H1 (cell line): Measurements from ENCODE around the gene TIGD1. TPM values are rescaled to one million over a fixed set of nuclear protein-coding genes. Genes with fewer than 3 reads are reported as not detected.

Experiments used
- CTCF ChIA-PET: fragments of 300-600 bp; sonication (Branson Sonifier 250); formaldehyde crosslinking; loops from one replicate; lab custom pipeline; 2021; ENCODE audit not compliant: partially characterized antibody; lab: Charles Lee
- POLR2A ChIA-PET: fragments of 300-600 bp; sonication (Branson Sonifier 250); formaldehyde crosslinking; loops from one replicate; lab custom pipeline; 2021; ENCODE audit warnings: inconsistent platforms; ENCODE audit not compliant: partially characterized antibody; lab: Charles Lee
- DNase-seq, 2 experiments: peaks; one replicate each; pipeline versions ENCODE4 v3.0.0 to v3.0.0-alpha.2; 2010 to 2022; ENCODE audit warnings: low spot score in 2 of 2, low read depth in 1 of 2, mixed read lengths in 1 of 2
- FAIRE-seq: peaks from 2 replicates; lab custom pipeline; 2011; peaks lifted over from hg19 to GRCh38; lab: Jason Lieb, UNC
- H2AFZ ChIP-seq: 2 replicates; pipeline ENCODE4 v1.8.1; 2012; ENCODE audit warnings: low read length, inconsistent platforms
- H2AK5ac ChIP-seq: 2 replicates; pipeline ENCODE4 v1.6.1; 2013; ENCODE audit warnings: low read depth, low read length
- H2BK120ac ChIP-seq: replicated peaks from 2 replicates; pipeline ENCODE3; 2013; ENCODE audit warnings: low read depth, low read length, inconsistent platforms
- H2BK12ac ChIP-seq: 2 replicates; pipeline ENCODE4 v1.6.1; 2013; ENCODE audit warnings: low read depth, low read length
- H2BK15ac ChIP-seq: 2 replicates; pipeline ENCODE4 v1.6.1; 2013; ENCODE audit warnings: low read length
- H2BK20ac ChIP-seq: 2 replicates; pipeline ENCODE4 v1.6.1; 2013; ENCODE audit warnings: low read length
- H2BK5ac ChIP-seq: 2 replicates; pipeline ENCODE4 v1.6.1; 2013; ENCODE audit warnings: low read depth, low read length
- H3K14ac ChIP-seq: 2 replicates; pipeline ENCODE4 v1.6.1; 2013; ENCODE audit warnings: inconsistent platforms; ENCODE audit not compliant: insufficient read length
- H3K18ac ChIP-seq: 2 replicates; pipeline ENCODE4 v1.6.1; 2013; ENCODE audit warnings: low read length; ENCODE audit errors: extremely low read depth
- H3K23ac ChIP-seq: 2 replicates; pipeline ENCODE4 v1.6.1; 2013; ENCODE audit warnings: inconsistent platforms; ENCODE audit not compliant: insufficient read length
- H3K23me2 ChIP-seq: 2 replicates; pipeline ENCODE4 v1.6.1; 2013; ENCODE audit warnings: low read depth, low read length
- H3K27ac ChIP-seq: 2 replicates; pipeline ENCODE4 v1.6.1; 2011; ENCODE audit warnings: low read depth, low read length, inconsistent platforms
- H3K27me3 ChIP-seq, 4 experiments: replicated peaks in 1 of 4; 1 replicate in 1 of 4; 2 replicates in 3 of 4; pipeline versions ENCODE4 v1.6.1 to v1.8.1; 2011 to 2013; ENCODE audit warnings: low read length in 3 of 4, mild to moderate bottlenecking in 3 of 4, inconsistent platforms in 2 of 4, mixed read lengths in 2 of 4, moderate library complexity in 1 of 4; ENCODE audit not compliant: control insufficient read depth in 3 of 4, insufficient read depth in 3 of 4; ENCODE audit errors: extremely low read depth in 1 of 4
- H3K36me3 ChIP-seq, 4 experiments: 2 replicates each; pipeline versions ENCODE4 v1.6.1 to v1.8.1; 2011 to 2013; ENCODE audit warnings: mild to moderate bottlenecking in 4 of 4, low read length in 3 of 4, moderate library complexity in 2 of 4, control low read depth in 1 of 4, inconsistent platforms in 1 of 4; ENCODE audit not compliant: insufficient read depth in 4 of 4, control insufficient read depth in 2 of 4
- H3K4ac ChIP-seq: replicated peaks from 2 replicates; pipeline ENCODE3; 2013; ENCODE audit warnings: low read length, low read depth, mixed read lengths, inconsistent platforms; ENCODE audit not compliant: insufficient read length
- H3K4me1 ChIP-seq, 4 experiments: replicated peaks in 1 of 4; 1 replicate in 1 of 4; 2 replicates in 3 of 4; pipeline versions ENCODE4 v1.6.1 to v1.8.1; 2011 to 2013; ENCODE audit warnings: low read length in 3 of 4, inconsistent platforms in 2 of 4, mixed read lengths in 1 of 4; ENCODE audit not compliant: insufficient read depth in 4 of 4, control insufficient read depth in 3 of 4
- H3K4me2 ChIP-seq, 2 experiments: 2 replicates each; pipeline versions ENCODE4 v1.6.1 to v1.8.1; 2011 to 2013; ENCODE audit warnings: low read depth in 2 of 2, low read length in 2 of 2, control low read depth in 1 of 2, inconsistent platforms in 1 of 2, mild to moderate bottlenecking in 1 of 2; ENCODE audit not compliant: insufficient read depth in 1 of 2
- H3K4me3 ChIP-seq, 4 experiments: fragments of 200-600, 300-600 bp in 1 of 4; sonication (generic), shearing (Covaris generic), sonication (Bioruptor Twin) in 1 of 4; 2 replicates each; pipeline versions ENCODE4 v1.5.1 to v1.8.1; 2011 to 2016; ENCODE audit warnings: low read length in 4 of 4, low read depth in 3 of 4, control low read depth in 2 of 4, inconsistent platforms in 2 of 4, mild to moderate bottlenecking in 2 of 4, mixed read lengths in 1 of 4, moderate library complexity in 1 of 4; ENCODE audit not compliant: insufficient read depth in 2 of 4; ENCODE audit errors: extremely low read depth in 1 of 4
- H3K56ac ChIP-seq: replicated peaks from 2 replicates; pipeline ENCODE3; 2013; ENCODE audit warnings: low read depth, mild to moderate bottlenecking, mixed read lengths, low read length, inconsistent platforms; ENCODE audit not compliant: insufficient read length
- H3K79me1 ChIP-seq: 2 replicates; pipeline ENCODE4 v1.6.1; 2013; ENCODE audit warnings: low read depth, low read length, control low read depth
- H3K79me2 ChIP-seq, 2 experiments: 2 replicates each; pipeline versions ENCODE4 v1.6.1 to v1.8.1; 2012 to 2013; ENCODE audit warnings: low read length in 2 of 2, mild to moderate bottlenecking in 2 of 2, inconsistent platforms in 1 of 2; ENCODE audit not compliant: insufficient read depth in 2 of 2, control insufficient read depth in 1 of 2
- H3K9ac ChIP-seq, 4 experiments: replicated peaks in 1 of 4; 1 replicate in 1 of 4; 2 replicates in 3 of 4; pipeline versions ENCODE4 v1.6.1 to v1.8.1; 2011 to 2013; ENCODE audit warnings: low read depth in 3 of 4, low read length in 3 of 4, control low read depth in 2 of 4, mild to moderate bottlenecking in 2 of 4, moderate library complexity in 2 of 4, inconsistent platforms in 1 of 4; ENCODE audit errors: extremely low read depth in 1 of 4
- H3K9me3 ChIP-seq, 2 experiments: 2 replicates each; pipeline versions ENCODE4 v1.6.1 to v1.8.1; 2012 to 2013; ENCODE audit warnings: mild to moderate bottlenecking in 2 of 2, moderate library complexity in 2 of 2, control low read depth in 1 of 2, inconsistent platforms in 1 of 2, low read depth in 1 of 2, low read length in 1 of 2, mixed read lengths in 1 of 2; ENCODE audit not compliant: insufficient read depth in 2 of 2
- H4K20me1 ChIP-seq, 2 experiments: replicated peaks in 1 of 2; 2 replicates each; pipeline versions ENCODE3 to v1.8.1; 2011 to 2013; ENCODE audit warnings: inconsistent platforms in 2 of 2, low read length in 2 of 2, mild to moderate bottlenecking in 1 of 2; ENCODE audit not compliant: insufficient read depth in 2 of 2, control insufficient read depth in 1 of 2
- H4K5ac ChIP-seq: 2 replicates; pipeline ENCODE4 v1.6.1; 2013; ENCODE audit warnings: low read length, low read depth, mixed read lengths, inconsistent platforms; ENCODE audit not compliant: insufficient read length
- H4K8ac ChIP-seq: 2 replicates; pipeline ENCODE4 v1.8.0; 2013; ENCODE audit warnings: mild to moderate bottlenecking, moderate library complexity, low read length, inconsistent platforms; ENCODE audit not compliant: insufficient read depth; ENCODE audit errors: extremely low read depth
- H4K91ac ChIP-seq: replicated peaks from 2 replicates; pipeline ENCODE3; 2013; ENCODE audit warnings: low read length, mixed read lengths, inconsistent platforms; ENCODE audit not compliant: insufficient read length
- BACH1 ChIP-seq: IDR thresholded peaks from 2 replicates; pipeline ENCODE4 v1.6.1; 2012; ENCODE audit warnings: low read length, improper control_type of control experiment
- BCL11A ChIP-seq, 2 experiments: IDR thresholded peaks; one replicate each; pipeline ENCODE4 v1.6.1; 2011; ENCODE audit warnings: low read depth in 2 of 2, low read length in 2 of 2, mild to moderate bottlenecking in 2 of 2
- CBX5 ChIP-seq: fragments of 300-800, 300-1000 bp; sonication (generic); IDR thresholded peaks from 2 replicates; pipeline ENCODE4 v1.7.1; 2016; ENCODE audit warnings: antibody characterized with exemption, low read length, low read depth
- EGR1 ChIP-seq: IDR thresholded peaks from 2 replicates; pipeline ENCODE4 v1.6.1; 2011; ENCODE audit warnings: low read depth, low read length, borderline replicate concordance
- KDM5A ChIP-seq: fragments of 200-600 bp; IDR thresholded peaks from 2 replicates; pipeline ENCODE4 v1.7.1; 2012; ENCODE audit warnings: mild to moderate bottlenecking, low read length, inconsistent platforms, mixed read lengths
- MAFK ChIP-seq: IDR thresholded peaks from 2 replicates; pipeline ENCODE4 v1.6.1; 2012; ENCODE audit warnings: low read depth, mild to moderate bottlenecking, improper control_type of control experiment, low read length
- NANOG ChIP-seq: IDR thresholded peaks from 2 replicates; pipeline ENCODE4 v1.6.1; 2011; ENCODE audit warnings: low read length, low read depth, mild to moderate bottlenecking, inconsistent platforms; ENCODE audit not compliant: insufficient read depth, poor library complexity, severe bottlenecking
- PHF8 ChIP-seq: fragments of 200-600 bp; sonication (generic); conservative IDR thresholded peaks from 2 replicates; pipeline ENCODE4 v1.7.1; 2012; ENCODE audit warnings: low read depth, mild to moderate bottlenecking, inconsistent platforms, low read length, moderate library complexity
- POLR2AphosphoS5 ChIP-seq: IDR thresholded peaks from 2 replicates; pipeline ENCODE4 v1.6.1; 2011; ENCODE audit warnings: low read depth, low read length
- RAD21 ChIP-seq, 2 experiments: IDR thresholded peaks in 1 of 2; conservative IDR thresholded peaks in 1 of 2; 2 replicates each; pipeline ENCODE4 v1.6.1; 2011; ENCODE audit warnings: low read depth in 2 of 2, low read length in 2 of 2, improper control_type of control experiment in 1 of 2, inconsistent platforms in 1 of 2, mild to moderate bottlenecking in 1 of 2, moderate library complexity in 1 of 2
- SIX5 ChIP-seq: IDR thresholded peaks from 2 replicates; pipeline ENCODE4 v1.6.1; 2011; ENCODE audit warnings: mild to moderate bottlenecking, low read depth, low read length
- SP1 ChIP-seq: IDR thresholded peaks from 2 replicates; pipeline ENCODE4 v1.6.1; 2011; ENCODE audit warnings: low read depth, low read length
- TCF12 ChIP-seq: IDR thresholded peaks from 2 replicates; pipeline ENCODE4 v1.6.1; 2011; ENCODE audit warnings: low read depth, mild to moderate bottlenecking, low read length
- whole genome bisulfite sequencing, 2 experiments: shearing (Covaris generic) in 1 of 2; methylation state at CpG; one replicate each; pipeline versions ENCODE4 v1.1.6 to v1.1.7; 2013 to 2015; ENCODE audit warnings: low lambda C conversion rate in 2 of 2, mixed read lengths in 2 of 2, inconsistent platforms in 1 of 2, low coverage in 1 of 2, missing lambda C conversion rate in 1 of 2; ENCODE audit not compliant: insufficient replicate concordance in 2 of 2, insufficient coverage in 1 of 2, insufficient read length in 1 of 2; ENCODE audit errors: extremely low coverage in 1 of 2, missing lambda C conversion rate in 1 of 2; 5-methylcytosine and 5-hydroxymethylcytosine counted together
- polyA plus RNA-seq, 7 experiments: library from polyadenylated mRNA; depleted of rRNA in 3 of 7; stranded (reverse) in 5 of 7; unstranded in 2 of 7; fragments of >200 nt in 5 of 7; fragments of 200-250 nt in 2 of 7; gene quantifications; 1 replicate in 5 of 7; 2 replicates in 1 of 7; 4 replicates in 1 of 7; pipeline versions ENCODE4 v1.2.1 to v1.2.3, GENCODE V29; 2011 to 2013; ENCODE audit warnings: missing spikeins in 2 of 7, mixed read lengths in 2 of 7
- total RNA-seq: library from RNA; stranded (reverse); fragmentation: NEBNext Ultra II Directional; extraction: Animal tissue kit (Norgen Biotek cat#: 25700); gene quantifications from 2 replicates; pipeline ENCODE4 v1.2.1, GENCODE V29; 2021

TIGD1 gene
- total and polyA plus RNA-seq, 2 of the 8 experiments (the other 6 are each of a cell fraction or from before 2014, with no cell fraction given), result 4.7 to 8.3 TPM

GRCh38 chr2:232541961-232542714, 8.2 kb downstream of the TIGD1 start:
- CTCF ChIA-PET, result interaction anchor here (0.6 to 1.6 kb wide), 4 partner anchors 19 to 85 kb away, joined by 3 to 4 read pairs (median 4); no protein-coding TSS in a partner anchor
- FAIRE-seq, result no peak
- no peak overlapping the region for H3K56ac ChIP-seq
- no peak for TF ChIP-seq SP1
- no peak for TF ChIP-seq MAFK
- TF ChIP-seq POLR2AphosphoS5, result no peak
- no peak for TF ChIP-seq RAD21 (IDR thresholded peaks at IDR 0.05 in 1 of 2, conservative IDR thresholded peaks at IDR 0.05 in 1 of 2; ENCODE audit: low read depth in 2 of 2, low read length in 2 of 2)
- no peak for TF ChIP-seq BCL11A (IDR thresholded peaks at IDR 0.05; ENCODE audit: low read depth in 2 of 2, low read length in 2 of 2)
- TF ChIP-seq BACH1, result no peak
- no peak for TF ChIP-seq NANOG
- TF ChIP-seq EGR1, result no peak
- TF ChIP-seq CBX5, result no peak
- TF ChIP-seq TCF12, result no peak
- TF ChIP-seq SIX5, result no peak
- TF ChIP-seq PHF8, result no peak
- no peak for TF ChIP-seq KDM5A

More at GRCh38 chr2:232541961-232542714, 8.2 kb downstream of the TIGD1 start:
- H3K4me1 ChIP-seq, result peaks cover 0 to 15% (median 10%) of the 10 kb centered on the region in 4 experiments; a peak in 6 of 7 replicates
- no peak overlapping the region for H2BK20ac ChIP-seq
- H2AK5ac ChIP-seq, result no peak overlapping the region
- no peaks in the 10 kb centered on the region; the same call in 1 of the 2 replicates for H3K79me1 ChIP-seq
- H4K91ac ChIP-seq, result no peak overlapping the region
- 83% methylated on average over 9 of the region's 9 CpGs; no CpG with 5 or more reads in 1 of the 2 experiments for WGBS, 2 experiments
- H4K20me1 ChIP-seq, result peaks cover 4 to 9% of the 10 kb centered on the region in 2 experiments
- H2AFZ ChIP-seq, result no peak overlapping the region
- no peak overlapping the region for H3K18ac ChIP-seq
- H3K36me3 ChIP-seq, result peaks cover 0 to 6% (median 0%) of the 10 kb centered on the region in 4 experiments; a peak in 2 of 8 replicates
- H2BK15ac ChIP-seq, result no peak overlapping the region
- POLR2A ChIA-PET, result interaction anchor here (0.9 to 4.0 kb wide), 2 partner anchors 9 to 11 kb away, joined by 3 to 24 read pairs; partner anchors contain the start of genes EIF4E2 and TIGD1
- 0 out of 2 replicates have a peak, but pooled peaks cover 1% of the 10 kb centered on the region for H3K23me2 ChIP-seq
- H2BK120ac ChIP-seq, result no peak overlapping the region
- peak in 1 of 2 experiments; percentile 39 for DNase-seq
- H4K5ac ChIP-seq, result no peak overlapping the region
- no peak overlapping the region for H2BK5ac ChIP-seq
- H3K9ac ChIP-seq, result no peak overlapping the region
- H3K4me3 ChIP-seq, result no peak overlapping the region
- no peak overlapping the region for H3K4ac ChIP-seq
- no peak overlapping the region for H3K4me2 ChIP-seq
- 0 out of 4 replicates have a peak, but pooled peaks cover 0 to 4% of the 10 kb centered on the region in 2 experiments for H3K79me2 ChIP-seq
- no peaks in the 10 kb centered on the region for H3K9me3 ChIP-seq
- H3K14ac ChIP-seq, result no peak overlapping the region
- no peaks in the 10 kb centered on the region for H3K27me3 ChIP-seq
- H3K27ac ChIP-seq, result no peak overlapping the region
- no peak overlapping the region for H4K8ac ChIP-seq
- H3K23ac ChIP-seq, result no peak overlapping the region
- H2BK12ac ChIP-seq, result no peak overlapping the region
